ENCODE measurements around the gene NANOG.
"Not testable (repeated sequence)": the region's sequence is repeated elsewhere in the genome, so short reads cannot be mapped to it uniquely, and the experiment has no call there.

Gene NANOG

DNA sequence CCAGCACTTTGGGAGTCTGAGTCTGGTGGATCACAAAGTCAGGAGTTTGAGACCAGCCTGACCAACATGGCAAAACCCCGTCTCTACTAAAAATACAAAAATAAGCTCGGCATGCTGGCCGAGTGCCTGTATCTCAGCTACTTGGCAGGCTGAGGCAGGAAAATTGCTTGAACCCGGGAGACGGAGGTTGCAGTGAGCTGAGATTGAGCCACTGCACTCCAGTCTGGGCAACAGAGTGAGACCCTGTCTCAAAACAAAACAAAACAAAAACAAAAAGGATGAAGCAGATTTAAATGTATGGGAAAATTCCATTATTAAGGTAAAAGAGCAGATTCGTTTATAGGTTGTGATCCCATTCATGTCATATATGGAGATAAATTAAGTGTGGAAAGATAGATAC is 17.1 kb downstream of the NANOG start:
- not testable (repeated sequence) for DNase-seq

DNA sequence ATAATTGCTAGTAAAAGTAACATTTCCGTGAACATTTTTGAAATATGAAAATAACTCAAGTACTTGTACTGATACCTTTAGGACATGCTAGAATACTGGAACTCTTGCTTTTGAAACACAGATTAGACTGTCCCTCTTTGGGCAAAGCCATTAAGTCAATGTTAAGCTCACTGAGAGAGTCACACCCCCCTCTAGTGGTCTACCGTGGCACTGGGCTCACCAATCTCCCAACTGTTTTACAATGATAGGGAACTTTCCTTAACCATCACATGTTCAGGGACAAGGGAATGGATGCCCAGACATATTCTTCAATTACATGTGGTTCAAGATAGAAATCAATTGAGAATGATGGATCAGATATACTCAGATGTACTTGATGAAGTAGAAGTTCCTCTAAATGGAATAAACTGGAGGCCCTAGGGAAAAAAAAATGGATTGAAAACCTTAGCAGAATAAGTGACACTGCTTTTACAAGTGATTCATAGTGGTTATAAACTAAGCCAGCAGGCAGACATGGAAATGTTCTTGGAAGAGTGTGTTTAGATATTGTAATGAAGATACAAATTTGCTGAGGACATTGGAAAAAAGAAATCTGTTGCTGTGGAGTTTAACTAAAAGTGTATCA is 17.8 kb downstream of the NANOG start:
- DNase-seq, result peak; percentile 28

DNA sequence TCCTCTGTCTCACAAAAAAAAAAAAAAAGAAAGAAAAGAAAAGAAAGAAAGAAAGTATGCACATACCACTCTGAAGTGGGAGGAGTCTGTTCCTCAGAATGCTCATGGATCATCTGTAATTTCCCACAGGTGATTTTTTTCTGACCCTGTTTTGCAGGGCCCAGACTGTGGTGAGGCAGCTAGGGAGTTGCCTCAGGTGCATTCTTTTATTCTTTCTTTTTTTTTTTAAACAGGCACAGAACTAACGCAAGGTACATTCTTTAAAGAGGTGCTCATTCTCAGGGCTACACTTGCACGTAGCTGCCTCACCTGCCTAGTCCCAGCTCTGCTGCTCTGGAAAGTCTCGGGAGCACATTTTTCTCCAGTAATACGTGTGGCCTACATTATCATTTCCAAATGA is 36.6 kb downstream of the NANOG start:
- not testable (repeated sequence) for DNase-seq

DNA sequence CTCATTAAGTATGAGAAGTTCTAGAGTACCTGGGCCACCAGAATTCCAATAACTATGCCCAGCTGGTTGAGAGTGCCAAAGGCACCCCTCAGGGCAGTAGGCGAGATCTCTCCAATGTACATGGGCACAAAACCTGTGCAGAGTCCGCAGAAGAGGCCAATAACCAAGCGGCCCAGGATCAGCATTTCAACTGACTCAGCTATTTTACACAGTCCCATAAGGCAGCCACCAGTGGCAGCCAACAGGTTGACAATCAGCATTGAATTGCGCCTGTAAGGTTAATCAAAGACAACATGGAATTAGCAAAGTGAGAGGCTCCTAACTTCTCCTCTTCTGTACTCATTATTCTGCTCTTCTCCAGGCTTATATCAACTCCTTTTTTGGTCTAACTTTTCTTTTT is 40.5 kb downstream of the NANOG start:
- not testable (repeated sequence) for DNase-seq

DNA sequence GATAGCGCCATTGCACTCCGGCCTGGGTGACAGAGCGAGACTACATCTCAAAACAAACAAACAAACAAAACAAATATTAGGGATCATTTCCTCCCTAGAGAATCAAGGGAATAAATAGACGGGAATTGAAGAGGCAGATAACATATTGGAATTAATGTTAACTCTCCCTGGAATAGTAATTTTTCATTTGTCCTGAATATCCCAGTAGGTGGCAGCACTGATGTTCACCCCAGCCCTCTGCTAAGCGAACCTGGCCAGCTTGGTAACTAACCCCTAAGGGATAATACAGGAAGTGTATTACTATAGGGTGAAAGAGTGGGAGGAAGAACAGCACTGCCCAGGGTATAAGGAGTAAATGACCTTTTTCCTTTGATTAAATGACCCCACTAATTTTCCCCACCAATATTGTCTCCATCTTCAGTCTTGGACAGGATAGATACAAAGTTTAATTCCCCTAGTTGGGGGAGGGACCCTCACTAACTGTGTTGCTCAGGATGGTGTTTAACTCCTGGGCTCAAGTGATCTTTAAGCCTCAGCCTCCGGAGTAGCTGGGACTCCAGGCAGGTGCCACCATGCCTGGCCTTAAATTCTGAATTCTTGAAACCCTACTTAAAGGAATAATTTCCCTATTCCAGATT is 43.0 kb downstream of the NANOG start:
- DNase-seq, result no peak

DNA sequence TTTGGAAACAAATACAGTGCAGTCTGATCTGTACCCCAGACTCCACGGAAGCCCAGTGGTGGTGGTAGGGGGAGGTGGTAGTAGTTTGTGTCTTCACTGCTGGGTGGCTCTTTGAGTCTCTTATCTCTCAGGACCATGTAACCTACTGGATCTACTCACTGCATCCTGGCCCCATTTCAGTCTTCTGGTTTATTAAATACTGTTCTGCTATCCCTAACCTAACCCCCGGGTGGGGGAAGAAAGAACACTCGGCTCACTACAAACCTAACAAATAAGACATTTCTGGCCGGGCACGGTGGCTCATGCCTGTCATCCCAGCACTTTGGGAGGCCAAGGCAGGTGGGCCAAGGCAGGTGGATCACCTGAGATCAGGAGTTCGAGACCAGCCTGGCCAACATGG is 44.0 kb downstream of the NANOG start:
- not testable (repeated sequence) for DNase-seq

DNA sequence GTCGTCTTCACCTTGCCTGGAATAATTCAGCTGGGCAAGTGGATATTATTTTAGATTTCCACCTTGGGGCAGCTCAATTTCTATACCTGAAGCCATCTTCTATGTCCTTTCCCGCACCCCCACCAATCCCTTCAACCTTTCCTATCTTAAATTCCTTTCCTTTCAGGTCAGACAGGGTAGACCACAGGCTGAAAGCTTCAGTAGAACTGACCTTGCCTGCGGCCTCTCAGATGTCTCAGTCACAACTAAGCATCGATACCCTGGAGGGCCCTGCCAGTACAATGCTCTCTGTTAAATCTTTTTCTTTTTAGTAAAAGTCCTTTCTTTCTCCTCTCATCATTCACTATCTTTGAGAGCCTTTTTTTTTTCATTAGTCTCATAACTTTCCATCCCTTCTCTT is 44.6 kb downstream of the NANOG start:
- DNase-seq, result no peak

DNA sequence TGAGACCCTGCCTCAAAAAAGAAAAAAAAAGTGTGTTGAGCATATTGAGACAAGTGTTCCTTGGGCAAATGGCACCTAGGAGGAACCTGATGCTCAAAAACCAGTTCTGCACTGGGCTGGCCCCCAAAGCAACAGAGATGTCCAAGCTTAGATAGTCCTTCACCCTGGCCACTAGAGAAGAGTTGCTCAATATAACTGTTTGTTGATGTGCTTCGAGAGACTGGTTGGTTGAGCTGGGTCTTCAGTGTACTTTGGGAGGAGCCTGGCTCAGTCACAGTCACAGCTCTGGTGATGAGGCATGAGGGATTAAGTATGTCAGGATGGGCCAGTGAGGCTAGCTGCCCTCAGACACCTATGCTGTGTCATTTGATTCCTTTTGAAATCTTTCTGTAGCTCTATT is 45.5 kb downstream of the NANOG start:
- no peak for DNase-seq

DNA sequence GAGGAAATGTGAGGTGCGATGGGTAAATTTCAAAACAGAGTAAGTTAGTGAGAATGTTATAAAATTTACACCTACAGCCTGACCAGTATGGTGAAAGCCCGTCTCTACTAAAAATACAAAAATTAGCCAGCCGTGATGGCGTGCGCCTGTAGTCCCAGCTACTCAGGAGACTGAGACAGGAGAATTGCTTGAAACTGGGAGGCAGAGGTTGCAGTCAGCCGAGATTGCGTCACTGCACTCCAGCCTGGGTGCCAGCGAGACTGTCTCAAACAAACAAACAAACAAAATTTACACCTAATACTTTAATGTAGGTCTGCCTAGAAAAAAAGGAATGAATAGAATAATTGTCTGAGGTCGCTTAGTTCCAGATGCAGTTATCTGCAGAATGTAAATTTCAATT is 45.9 kb downstream of the NANOG start:
- no peak for DNase-seq

DNA sequence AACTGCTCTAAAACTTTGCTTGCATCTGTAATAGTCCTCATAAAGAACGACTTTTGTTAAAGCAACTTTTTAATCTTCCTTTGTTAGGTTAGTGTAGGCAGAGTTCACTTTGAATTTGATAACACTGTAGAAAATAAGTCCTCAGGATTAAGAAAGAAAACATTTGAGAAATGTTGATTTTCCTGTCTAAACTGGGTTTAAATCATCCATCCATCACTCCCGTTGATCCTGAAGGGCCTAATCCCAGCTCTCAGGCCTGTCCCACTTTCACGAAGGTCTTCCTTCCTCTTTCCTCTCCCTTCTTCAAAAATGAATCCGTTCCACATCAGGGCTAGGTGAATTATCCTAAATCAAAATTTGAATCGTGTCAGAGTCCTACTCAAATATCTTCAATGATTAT is 46.6 kb downstream of the NANOG start:
- DNase-seq, result no peak

DNA sequence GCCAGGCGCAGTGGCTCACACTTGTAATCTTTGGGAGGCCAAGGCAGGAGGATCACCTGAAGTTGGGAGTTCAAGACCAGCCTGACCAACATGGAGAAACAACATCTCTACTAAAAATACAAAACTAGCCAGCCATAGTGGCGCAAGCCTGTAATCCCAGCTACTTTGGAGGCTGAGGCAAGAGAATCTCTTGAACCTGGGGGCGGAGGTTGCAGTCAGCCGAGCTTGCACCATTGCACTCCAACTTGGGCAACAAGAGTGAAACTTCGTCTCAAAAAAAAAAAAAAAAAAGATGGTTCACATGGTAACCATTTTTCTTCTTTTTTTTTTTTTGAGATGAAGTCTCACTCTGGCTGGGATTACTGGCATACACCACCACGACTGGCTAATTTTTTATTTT is 48.2 kb downstream of the NANOG start:
- no peak for DNase-seq

DNA sequence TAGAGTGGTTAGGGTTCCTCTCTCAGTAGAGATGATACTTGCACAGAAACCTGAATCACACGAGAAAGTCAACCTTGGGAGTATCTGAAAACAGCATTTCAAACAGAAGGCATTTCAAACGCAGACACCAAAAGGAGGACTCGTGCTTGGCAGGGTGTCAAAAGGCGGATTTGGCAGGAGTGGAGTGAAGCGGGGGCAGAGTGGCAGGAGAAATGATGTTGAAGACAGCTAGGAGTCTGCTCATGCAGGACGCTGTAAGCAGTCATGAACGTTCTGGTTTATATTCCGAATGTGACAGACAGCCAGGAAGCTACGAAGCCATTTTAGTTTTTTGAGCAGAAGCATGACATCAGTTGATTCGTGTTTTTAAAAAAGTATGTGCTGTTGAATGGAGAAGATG is 50.0 kb downstream of the NANOG start:
- not testable (repeated sequence) for DNase-seq

DNA sequence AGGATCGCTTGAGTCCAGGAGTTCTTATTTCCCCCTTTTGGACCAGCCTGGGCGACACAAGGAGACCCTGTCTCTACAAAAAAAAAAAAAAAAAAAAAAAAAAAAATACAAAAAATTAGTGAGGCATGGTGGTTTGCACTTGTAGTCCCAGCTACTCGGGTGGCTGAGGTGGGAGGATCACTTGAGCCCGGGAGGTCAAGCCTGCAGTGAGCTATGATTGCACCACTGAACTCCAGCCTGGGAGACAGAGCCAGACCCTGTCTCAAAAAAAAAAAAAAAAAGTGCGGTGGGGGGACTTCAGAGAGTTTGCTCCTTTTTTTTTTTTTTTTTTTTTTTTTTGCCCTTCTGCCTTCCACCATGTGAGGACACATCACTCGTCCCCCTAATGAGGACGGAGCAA is 50.6 kb downstream of the NANOG start:
- not testable (repeated sequence) for DNase-seq

DNA sequence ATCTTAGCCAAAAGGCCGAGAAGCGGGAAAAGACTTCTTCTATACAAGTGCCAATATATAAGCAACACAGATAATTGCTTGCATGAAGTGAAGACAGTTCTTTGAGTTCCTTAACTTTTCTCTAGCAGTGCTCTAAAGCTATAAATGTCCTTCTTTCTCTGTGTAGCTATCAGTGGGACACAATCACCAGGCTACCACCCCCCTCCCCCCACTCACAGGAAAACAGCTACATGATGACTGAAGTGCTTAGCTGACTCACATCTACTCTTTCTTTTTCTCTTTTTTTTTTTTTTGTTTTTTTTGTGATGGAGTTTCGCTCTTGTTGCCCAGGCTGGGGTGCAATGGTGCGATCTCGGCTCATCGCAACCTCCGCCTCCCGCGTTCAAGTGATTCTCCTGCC is 53.2 kb downstream of the NANOG start:
- not testable (repeated sequence) for DNase-seq

DNA sequence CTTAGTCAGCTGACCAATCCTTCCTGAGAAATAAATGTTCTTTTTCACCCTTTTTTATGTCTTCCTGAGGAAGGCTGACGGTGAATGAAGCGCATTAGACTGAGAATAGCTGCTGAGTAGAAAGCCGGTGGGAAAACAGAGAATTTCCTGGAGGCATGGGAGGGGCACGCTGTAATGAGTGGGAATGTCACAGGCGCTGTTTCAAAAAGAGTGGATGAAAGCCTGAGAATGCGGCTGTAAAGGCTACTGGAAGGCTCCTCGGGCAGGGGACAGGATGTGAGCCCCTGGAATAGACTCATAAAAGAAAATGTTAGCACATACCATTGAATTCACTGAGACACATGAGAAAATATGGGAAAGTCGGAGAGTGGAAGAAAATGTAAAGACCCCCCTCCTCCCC is 53.9 kb downstream of the NANOG start:
- not testable (repeated sequence) for DNase-seq

DNA sequence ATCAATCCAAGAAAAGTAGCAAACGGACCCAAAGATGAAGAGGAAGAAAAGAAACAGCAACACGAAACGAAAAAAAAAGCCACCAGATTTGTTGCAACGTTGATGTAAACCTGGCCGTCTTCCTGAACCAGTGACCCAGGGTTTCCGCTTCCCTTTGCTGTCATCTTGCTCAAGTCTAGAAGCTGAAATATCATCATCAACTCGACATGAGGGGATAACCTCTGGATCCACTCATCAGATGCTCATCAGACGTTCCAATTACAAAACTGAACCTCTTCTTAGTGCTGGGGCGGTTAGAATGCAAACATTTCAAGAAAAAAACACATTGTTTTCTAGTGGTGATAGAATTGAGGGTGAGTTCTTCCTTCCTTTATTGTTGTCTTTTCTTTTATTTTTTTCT is 54.4 kb downstream of the NANOG start:
- DNase-seq, result not testable (repeated sequence)

DNA sequence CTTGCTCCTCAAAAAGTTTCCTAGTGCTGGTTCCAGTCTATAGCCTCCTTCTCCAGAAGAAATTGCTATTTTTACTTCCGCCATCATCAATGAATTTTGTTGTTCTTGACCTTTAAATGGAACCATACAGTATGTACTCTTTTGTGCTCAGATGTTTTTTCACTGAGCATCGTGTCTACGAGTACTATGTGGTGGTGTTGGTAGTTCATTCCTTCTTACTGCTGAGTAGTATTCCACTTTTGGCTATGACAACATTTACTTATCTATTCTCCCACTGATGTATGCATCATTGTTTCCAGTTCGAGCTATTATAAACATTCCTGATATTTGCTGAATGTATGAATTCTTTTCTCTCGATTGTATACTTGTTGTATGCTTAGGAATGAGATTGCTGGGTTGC is 54.9 kb downstream of the NANOG start:
- no peak for DNase-seq

DNA sequence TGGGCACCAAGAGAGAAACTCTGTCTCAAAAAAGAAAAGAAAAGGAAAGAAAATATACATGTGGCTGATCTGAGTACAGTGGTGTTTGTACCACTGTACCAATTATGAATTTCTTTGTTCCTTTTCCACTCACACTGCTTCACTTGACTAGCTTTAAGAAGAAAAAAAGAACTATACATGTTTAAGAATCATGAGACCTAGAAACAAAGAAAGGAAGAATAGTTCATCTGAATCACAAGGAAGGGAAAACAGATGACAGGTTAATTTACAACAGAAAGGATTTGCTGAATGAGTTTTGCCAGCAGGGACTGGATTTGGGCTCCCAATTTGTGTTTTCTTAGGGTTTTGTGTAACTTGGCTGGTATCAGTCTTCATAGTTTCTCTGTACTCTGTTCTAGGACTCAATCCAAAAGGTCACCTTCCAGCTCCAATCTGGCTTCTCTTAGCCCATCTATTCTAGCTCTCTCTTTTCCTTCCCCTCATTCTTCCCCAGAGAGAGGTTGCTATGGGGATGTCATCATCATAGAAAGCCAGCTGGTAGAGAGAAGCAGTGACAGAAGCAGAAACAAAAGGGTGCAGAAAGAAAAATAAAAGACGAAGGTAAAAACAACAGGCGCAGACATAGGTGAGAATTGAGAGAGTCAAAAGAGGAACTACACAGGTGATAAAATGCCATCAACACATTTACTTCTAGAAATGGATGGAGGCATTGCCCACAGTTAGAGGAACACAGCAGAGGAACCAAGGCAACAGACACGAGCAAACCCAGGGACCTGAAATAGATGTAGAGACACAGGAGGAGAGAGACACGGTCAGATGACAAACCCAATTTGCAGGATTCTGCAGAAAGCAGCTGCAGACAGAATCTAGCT is 58.3 kb downstream of the NANOG start:
- not testable (repeated sequence) for DNase-seq

DNA sequence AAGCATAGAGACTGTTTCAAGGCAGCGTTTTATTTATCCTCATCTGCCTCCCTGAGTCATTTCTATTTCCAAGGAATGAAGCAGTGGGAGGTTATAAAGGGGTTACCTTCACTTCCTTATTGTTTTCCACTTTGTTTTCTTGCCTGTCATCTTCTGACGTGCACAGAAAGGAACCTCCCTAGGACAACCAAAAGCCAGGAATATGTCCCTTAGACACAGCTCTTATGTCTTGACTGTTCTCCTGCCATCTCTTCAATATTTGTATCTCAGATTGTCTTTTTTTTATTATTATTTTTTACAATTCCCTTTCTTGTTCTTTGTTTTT is 58.9 kb downstream of the NANOG start:
- DNase-seq, result not testable (repeated sequence)

All from effector CD8-positive, alpha-beta T cell (primary cell).